Vagina (tissue), 2 donors: ENCODE measurements around the gene ZNF836.

Experiments
- POLR2A ChIP-seq, 2 donors: fragments of 450-650 bp; IDR thresholded peaks; one replicate each; pipeline ENCODE4 v1.6.1; 2017; ENCODE audit warnings: antibody characterized with exemption in 2 of 2, mild to moderate bottlenecking in 2 of 2, moderate library complexity in 2 of 2
- TF ChIP-seq, protein P1 (sequence below), 3 experiments: fragments of 450-650 bp in 2 of 3; fragments of 200-600 bp in 1 of 3; sonication (generic) in 1 of 3; IDR thresholded peaks; one replicate each; pipeline ENCODE4 v1.5.1; 2017 to 2019; ENCODE audit warnings: antibody characterized with exemption in 3 of 3, mild to moderate bottlenecking in 2 of 3, moderate library complexity in 2 of 3

GRCh38 chr19:52217576-52217975 is 46.2 kb upstream of the ZNF836 start:
- TF ChIP-seq, protein P1, sequence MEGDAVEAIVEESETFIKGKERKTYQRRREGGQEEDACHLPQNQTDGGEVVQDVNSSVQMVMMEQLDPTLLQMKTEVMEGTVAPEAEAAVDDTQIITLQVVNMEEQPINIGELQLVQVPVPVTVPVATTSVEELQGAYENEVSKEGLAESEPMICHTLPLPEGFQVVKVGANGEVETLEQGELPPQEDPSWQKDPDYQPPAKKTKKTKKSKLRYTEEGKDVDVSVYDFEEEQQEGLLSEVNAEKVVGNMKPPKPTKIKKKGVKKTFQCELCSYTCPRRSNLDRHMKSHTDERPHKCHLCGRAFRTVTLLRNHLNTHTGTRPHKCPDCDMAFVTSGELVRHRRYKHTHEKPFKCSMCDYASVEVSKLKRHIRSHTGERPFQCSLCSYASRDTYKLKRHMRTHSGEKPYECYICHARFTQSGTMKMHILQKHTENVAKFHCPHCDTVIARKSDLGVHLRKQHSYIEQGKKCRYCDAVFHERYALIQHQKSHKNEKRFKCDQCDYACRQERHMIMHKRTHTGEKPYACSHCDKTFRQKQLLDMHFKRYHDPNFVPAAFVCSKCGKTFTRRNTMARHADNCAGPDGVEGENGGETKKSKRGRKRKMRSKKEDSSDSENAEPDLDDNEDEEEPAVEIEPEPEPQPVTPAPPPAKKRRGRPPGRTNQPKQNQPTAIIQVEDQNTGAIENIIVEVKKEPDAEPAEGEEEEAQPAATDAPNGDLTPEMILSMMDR (IDR thresholded peaks at IDR 0.05): no peak
- TF ChIP-seq POLR2A (IDR thresholded peaks at IDR 0.05): no peak
